Small intestine (tissue), 7 donors: ENCODE data around the gene RASAL2. TPM values are rescaled to one million over a fixed set of nuclear protein-coding genes. Genes with fewer than 3 reads are reported as not detected.

ENCODE experiments used
- DNase-seq, 2 donors: peaks; one replicate each; pipeline versions ENCODE4 v3.0.0 to v3.0.0-alpha.2; 2013
- FAIRE-seq: peaks from 2 replicates; lab custom pipeline; 2012; peaks lifted over from hg19 to GRCh38; lab: Jason Lieb, UNC
- H3K27ac ChIP-seq, 3 donors: one replicate each; pipeline ENCODE4 v1.5.1; 2013; ENCODE audit warnings: low read length in 2 of 3, mild to moderate bottlenecking in 2 of 3, control low read depth in 1 of 3, inconsistent platforms in 1 of 3, low read depth in 1 of 3, moderate library complexity in 1 of 3
- H3K27me3 ChIP-seq, 3 donors: one replicate each; pipeline ENCODE4 v1.6.1; 2013; ENCODE audit warnings: low read length in 3 of 3, inconsistent platforms in 1 of 3; ENCODE audit not compliant: control insufficient read depth in 3 of 3, insufficient read depth in 3 of 3
- H3K36me3 ChIP-seq, 3 donors: one replicate each; pipeline ENCODE4 v1.6.1; 2013; ENCODE audit warnings: low read length in 3 of 3, inconsistent platforms in 1 of 3, low read depth in 1 of 3, mild to moderate bottlenecking in 1 of 3, moderate library complexity in 1 of 3; ENCODE audit not compliant: control insufficient read depth in 3 of 3, insufficient read depth in 2 of 3
- H3K4me1 ChIP-seq, 3 donors: one replicate each; pipeline ENCODE4 v1.6.1; 2013; ENCODE audit warnings: low read length in 2 of 3, inconsistent platforms in 1 of 3, low read depth in 1 of 3, mild to moderate bottlenecking in 1 of 3, moderate library complexity in 1 of 3; ENCODE audit not compliant: control insufficient read depth in 3 of 3, insufficient read depth in 2 of 3
- H3K4me3 ChIP-seq, 3 donors: one replicate each; pipeline ENCODE4 v1.5.1; 2013; ENCODE audit warnings: low read length in 3 of 3, control low read depth in 1 of 3, inconsistent platforms in 1 of 3, low read depth in 1 of 3, mild to moderate bottlenecking in 1 of 3, moderate library complexity in 1 of 3
- H3K9me3 ChIP-seq, 2 donors: one replicate each; pipeline ENCODE4 v1.6.1; 2013; ENCODE audit warnings: low read depth in 1 of 2, low read length in 1 of 2; ENCODE audit not compliant: control insufficient read depth in 2 of 2, insufficient read depth in 1 of 2
- WGBS, 3 donors: extraction: QIAGEN DNeasy Blood & Tissue Kit; methylation state at CpG; one replicate each; pipeline ENCODE4 v1.1.7; 2013; 5-methylcytosine and 5-hydroxymethylcytosine counted together
- polyA plus RNA-seq, 4 donors: library from polyadenylated mRNA; stranded (reverse) in 3 of 4; unstranded in 1 of 4; fragments of 200-250 nt in 3 of 4; fragments of 120-200 nt in 1 of 4; gene quantifications; one replicate each; pipeline versions ENCODE4 v1.2.1 to v1.2.3, GENCODE V29; 2013
- donor health status: healthy with polysubstance abuse.
- donor health status: control.
- donor health status: control.
- donor health status: Bipolar disorder and iron deficiency.
- donor health status: healthy.

Gene RASAL2
- polyA plus RNA-seq, 4 donors, result 1.8 to 23.5 (median 3.3) TPM

- H3K27me3 ChIP-seq, result peaks cover 0 to 6% (median 0%) of the 10 kb centered on the region in 3 donors
- no peak overlapping the region for H3K27ac ChIP-seq
- H3K9me3 ChIP-seq, result no peaks in the 10 kb centered on the region
- FAIRE-seq (no peak), DNase-seq (no peak)
- no peak overlapping the region for H3K4me3 ChIP-seq
- H3K36me3 ChIP-seq, result no peaks in the 10 kb centered on the region
- peaks cover 0 to 3% (median 0%) of the 10 kb centered on the region in 3 donors for H3K4me1 ChIP-seq
- 85 to 88% (median 88%) methylated on average over 11 of the region's 11 CpGs for WGBS, 3 donors
Observed at GRCh38 chr1:178492341-178492740, 398.4 kb downstream of the RASAL2 start.

GRCh38 chr1:178493301-178493741 lies 399.4 kb downstream of the RASAL2 start:
- DNase-seq (no peak), FAIRE-seq (no peak)
- Histone ChIP-seq H3K9me3 (no peaks in the 10 kb centered on the region), H3K4me1 (no peaks in the 10 kb centered on the region), H3K4me3 (no peak overlapping the region), H3K27ac (no peak overlapping the region), H3K36me3 (no peaks in the 10 kb centered on the region), H3K27me3 (no peaks in the 10 kb centered on the region)
- 92 to 95% (median 94%) methylated on average over 15 to 16 of the region's 16 CpGs for WGBS, 3 donors

GRCh38 chr1:178494569-178494971 lies 400.7 kb downstream of the RASAL2 start:
- no peaks in the 10 kb centered on the region for H3K4me1 ChIP-seq
- WGBS, 3 donors, result 92 to 97% (median 93%) methylated on average over 13 of the region's 13 CpGs
- FAIRE-seq (no peak), DNase-seq (no peak)
- no peak overlapping the region for H3K4me3 ChIP-seq
- H3K27me3 ChIP-seq, result no peaks in the 10 kb centered on the region
- H3K9me3 ChIP-seq, result no peaks in the 10 kb centered on the region
- H3K27ac ChIP-seq, result no peak overlapping the region
- H3K36me3 ChIP-seq, result no peaks in the 10 kb centered on the region

GRCh38 chr1:178495158-178495557 lies 401.3 kb downstream of the RASAL2 start:
- Histone ChIP-seq H3K9me3 (no peaks in the 10 kb centered on the region), H3K4me1 (peaks cover 0 to 2% (median 0%) of the 10 kb centered on the region in 3 donors), H3K27ac (no peak overlapping the region), H3K4me3 (no peak overlapping the region), H3K27me3 (no peaks in the 10 kb centered on the region), H3K36me3 (no peaks in the 10 kb centered on the region)
- WGBS, 3 donors, result 93 to 100% (median 96%) methylated on average over 1 of the region's 1 CpG
- DNase-seq (no peak), FAIRE-seq (no peak)

- FAIRE-seq, result no peak
- WGBS, 3 donors, result 74 to 88% (median 82%) methylated on average over 14 to 16 of the region's 16 CpGs
Observed at GRCh38 chr1:178495741-178496409, 402.0 kb downstream of the RASAL2 start.

GRCh38 chr1:178496410-178497135 lies 402.7 kb downstream of the RASAL2 start, which contains the start of gene CLEC20A:
Gene CLEC20A, minus strand, starts transcription at chr1:178496964. Its CDS starts 25 bp downstream, at chr1:178496939.
- Histone ChIP-seq H3K27ac (no peak within 1 kb of the TSS), H3K9me3 (no peaks in the 10 kb centered on the region), H3K4me3 (no peak within 1 kb of the TSS), H3K4me1 (peaks cover 0 to 2% (median 0%) of the 10 kb centered on the region in 3 donors), H3K36me3 (no peaks in the 10 kb centered on the region), H3K27me3 (no peaks in the 10 kb centered on the region)
- no peak for DNase-seq
- no peak for FAIRE-seq
- WGBS, 3 donors, result 89 to 96% (median 93%) methylated on average over 24 to 26 of the region's 26 CpGs

More at GRCh38 chr1:178495741-178496409, 402.0 kb downstream of the RASAL2 start:
- no peak overlapping the region for H3K27ac ChIP-seq
- no peak for DNase-seq
- no peaks in the 10 kb centered on the region for H3K9me3 ChIP-seq
- H3K27me3 ChIP-seq, result no peaks in the 10 kb centered on the region
- H3K36me3 ChIP-seq, result no peaks in the 10 kb centered on the region
- H3K4me1 ChIP-seq, result peaks cover 0 to 2% (median 0%) of the 10 kb centered on the region in 3 donors
- H3K4me3 ChIP-seq, result no peak overlapping the region

GRCh38 chr1:178497903-178498478 lies 404.1 kb downstream of the RASAL2 start:
- FAIRE-seq (no peak), DNase-seq (no peak)
- no peaks in the 10 kb centered on the region for H3K36me3 ChIP-seq
- no peaks in the 10 kb centered on the region for H3K9me3 ChIP-seq
- H3K4me3 ChIP-seq, result no peak overlapping the region
- peaks cover 0 to 2% (median 0%) of the 10 kb centered on the region in 3 donors for H3K4me1 ChIP-seq
- H3K27ac ChIP-seq, result no peak overlapping the region
- no peaks in the 10 kb centered on the region for H3K27me3 ChIP-seq
- WGBS, 3 donors, result 89 to 93% (median 92%) methylated on average over 7 of the region's 7 CpGs

- Histone ChIP-seq H3K4me3 (no peak overlapping the region), H3K9me3 (no peaks in the 10 kb centered on the region), H3K27me3 (peaks cover 0 to 3% (median 0%) of the 10 kb centered on the region in 3 donors), H3K27ac (no peak overlapping the region), H3K4me1 (peaks cover 0 to 2% (median 0%) of the 10 kb centered on the region in 3 donors), H3K36me3 (no peaks in the 10 kb centered on the region)
- DNase-seq (peak in 1 of 2 donors; percentile 88), FAIRE-seq (no peak)
- 42 to 76% (median 59%) methylated on average over 16 of the region's 16 CpGs for WGBS, 3 donors
Observed at GRCh38 chr1:178498896-178499675, 405.2 kb downstream of the RASAL2 start.
